B cell (primary cell): ENCODE results near the gene TMED10. TPM values are rescaled to one million over a fixed set of nuclear protein-coding genes. Genes with fewer than 3 reads are reported as not detected.

Source experiments
- ATAC-seq: fragments of 200-7000 bp; cut with Tn5 transposase; one replicate; pipeline ENCODE4 v1.10.0; 2021; ENCODE audit warnings: low read depth, mild to moderate bottlenecking, moderate number of reproducible peaks, moderate library complexity
- CTCF ChIA-PET: fragments of 350-600 bp; sonication (Branson Sonifier 250); formaldehyde crosslinking; loops from one replicate; lab custom pipeline; 2021; ENCODE audit warnings: antibody characterized with exemption, inconsistent platforms; lab: Charles Lee
- POLR2A ChIA-PET: fragments of 350-600 bp; sonication (Branson Sonifier 250); formaldehyde crosslinking; loops from one replicate; lab custom pipeline; 2021; ENCODE audit warnings: antibody characterized with exemption; lab: Charles Lee
- DNase-seq: peaks from one replicate; pipeline ENCODE4 v3.0.0; 2013
- H2AFZ ChIP-seq: 2 replicates; pipeline ENCODE4 v1.6.1; 2012; ENCODE audit warnings: mild to moderate bottlenecking, low read depth, low read length; ENCODE audit not compliant: insufficient read depth, poor library complexity, severe bottlenecking
- H3K27ac ChIP-seq, 2 donors: 1 replicate in 1 of 2; 2 replicates in 1 of 2; pipeline ENCODE4 v1.5.1; 2012 to 2013; ENCODE audit warnings: low read length in 2 of 2, mild to moderate bottlenecking in 2 of 2, moderate library complexity in 1 of 2
- H3K27me3 ChIP-seq, 4 experiments: fragments of 200-600 bp in 1 of 4; sonication (generic) in 1 of 4; replicated peaks in 1 of 4; 1 replicate in 2 of 4; 2 replicates in 2 of 4; pipeline versions ENCODE4 v1.6.1 to v1.7.0; 2013 to 2016; ENCODE audit warnings: low read length in 3 of 4, mild to moderate bottlenecking in 2 of 4, mixed read lengths in 1 of 4, moderate library complexity in 1 of 4; ENCODE audit not compliant: insufficient read depth in 4 of 4, control insufficient read depth in 3 of 4; ENCODE audit errors: control extremely low read depth in 1 of 4
- H3K36me3 ChIP-seq, 2 experiments: replicated peaks in 1 of 2; 1 replicate in 1 of 2; 2 replicates in 1 of 2; pipeline versions ENCODE4 v1.6.1 to v1.7.1; 2013; ENCODE audit warnings: low read length in 1 of 2; ENCODE audit not compliant: insufficient read depth in 2 of 2, control insufficient read depth in 1 of 2; ENCODE audit errors: control extremely low read depth in 1 of 2, extremely low read depth in 1 of 2
- H3K4me1 ChIP-seq, 2 donors: fragments of 200-600 bp in 1 of 2; sonication (generic) in 1 of 2; 1 replicate in 1 of 2; 2 replicates in 1 of 2; pipeline versions ENCODE4 v1.5.1 to v1.6.1; 2013 to 2017; ENCODE audit warnings: low read length in 2 of 2; ENCODE audit not compliant: control insufficient read depth in 2 of 2, insufficient read depth in 2 of 2
- H3K4me2 ChIP-seq: replicated peaks from 2 replicates; pipeline ENCODE3; 2012; ENCODE audit warnings: mild to moderate bottlenecking, low read depth, low read length; ENCODE audit not compliant: poor library complexity, severe bottlenecking
- H3K4me3 ChIP-seq, 5 experiments: fragments of 200-600 bp in 1 of 5; sonication (generic) in 1 of 5; 1 replicate in 3 of 5; 2 replicates in 2 of 5; pipeline versions ENCODE4 v1.5.1 to v1.7.0; 2011 to 2016; ENCODE audit warnings: low read length in 4 of 5, mild to moderate bottlenecking in 4 of 5, low read depth in 2 of 5, control low read depth in 1 of 5, moderate library complexity in 1 of 5; ENCODE audit not compliant: insufficient read depth in 1 of 5; ENCODE audit errors: control extremely low read depth in 1 of 5, extremely low read depth in 1 of 5
- H3K79me2 ChIP-seq: fragments of 200-600 bp; sonication (generic); one replicate; pipeline ENCODE4 v1.6.0; 2016; ENCODE audit warnings: low read length; ENCODE audit not compliant: control insufficient read depth, insufficient read depth
- H3K9ac ChIP-seq: fragments of 200-600 bp; sonication (generic); 2 replicates; pipeline ENCODE4 v1.6.1; 2017; ENCODE audit warnings: mild to moderate bottlenecking, low read length, moderate library complexity
- H3K9me3 ChIP-seq, 3 donors: one replicate each; pipeline versions ENCODE4 v1.6.1 to v1.7.1; 2013; ENCODE audit warnings: low read length in 2 of 3; ENCODE audit not compliant: control insufficient read depth in 2 of 3, insufficient read depth in 1 of 3; ENCODE audit errors: control extremely low read depth in 1 of 3
- H4K20me1 ChIP-seq: 2 replicates; pipeline ENCODE4 v1.6.0; 2012; ENCODE audit warnings: mild to moderate bottlenecking, low read length; ENCODE audit not compliant: insufficient read depth, control insufficient read depth, poor library complexity, severe bottlenecking
- H3K27ac Mint-ChIP-seq: one replicate; pipeline ENCODE4 v1.8.0; 2021; ENCODE audit warnings: mixed read lengths
- H3K27me3 Mint-ChIP-seq: one replicate; pipeline ENCODE4 v1.8.0; 2021; ENCODE audit warnings: mixed read lengths
- H3K4me1 Mint-ChIP-seq: one replicate; pipeline ENCODE4 v1.8.0; 2021; ENCODE audit warnings: mixed read lengths
- H3K4me3 Mint-ChIP-seq: one replicate; pipeline ENCODE4 v1.8.0; 2021; ENCODE audit warnings: mixed read lengths
- H3K9me3 Mint-ChIP-seq: one replicate; pipeline ENCODE4 v1.8.0; 2022; ENCODE audit warnings: mixed read lengths; ENCODE audit not compliant: insufficient read depth
- EZH2 ChIP-seq: IDR thresholded peaks from 2 replicates; pipeline ENCODE4 v1.6.1; 2012; ENCODE audit warnings: borderline replicate concordance, low read depth, mild to moderate bottlenecking, moderate library complexity, low read length; ENCODE audit not compliant: insufficient read depth, poor library complexity, severe bottlenecking
- WGBS: methylation state at CpG from one replicate; pipeline ENCODE4 v1.1.5; 2013; ENCODE audit warnings: missing lambda C conversion rate; ENCODE audit not compliant: insufficient coverage; 5-methylcytosine and 5-hydroxymethylcytosine counted together
- intact Hi-C: fragments of 100-400 bp; cut with micrococcal nuclease; formaldehyde crosslinking; loops from one replicate; pipeline ENCODE4 v1.10.0; 2022
- polyA plus RNA-seq: library from polyadenylated mRNA; depleted of rRNA; stranded (reverse); fragments of >200 nt; gene quantifications from 2 replicates; pipeline ENCODE4 v1.2.3, GENCODE V29; 2012
- total RNA-seq, 2 donors: library from RNA; stranded (reverse); fragments of 120-200 nt in 1 of 2; gene quantifications; 1 replicate in 1 of 2; 2 replicates in 1 of 2; pipeline versions ENCODE4 v1.2.3 to v1.2.4, GENCODE V29; 2013 to 2022
- TF ChIP-seq, protein P1 (sequence below): fragments of 200-600 bp; IDR thresholded peaks from one replicate; pipeline ENCODE4 v1.8.0; 2022; ENCODE audit warnings: antibody characterized with exemption, mild to moderate bottlenecking

TMED10 gene
- total and polyA plus RNA-seq, 2 donors (not counting 1 experiment from before 2014, with no cell fraction given), result 72.0 to 111 TPM

DNA sequence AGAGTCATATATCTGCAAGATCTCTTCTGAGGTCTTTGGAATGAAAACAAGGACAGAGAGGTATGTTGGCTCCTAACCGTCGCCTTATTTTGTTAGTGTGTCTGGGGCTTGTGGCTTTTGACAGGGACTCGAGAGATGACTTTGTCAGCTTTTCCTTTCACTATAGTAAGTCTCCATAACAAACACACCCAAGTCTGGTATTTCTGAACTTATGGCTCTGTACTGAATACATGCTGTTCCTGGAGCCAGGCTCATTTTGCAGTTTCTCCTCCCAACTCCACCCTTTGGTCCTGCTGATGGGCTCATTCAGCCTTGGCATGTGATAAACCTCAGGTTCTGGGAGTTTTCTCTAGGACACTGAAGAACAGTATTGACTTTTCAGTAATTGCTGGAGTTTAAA lies 27.7 kb upstream of the TMED10 start:
- Histone ChIP-seq H3K9me3 (no peaks in the 10 kb centered on the region), H3K4me3 (no peak overlapping the region), H3K27ac (no peak overlapping the region), H3K4me1 (no peaks in the 10 kb centered on the region), H3K36me3 (no peaks in the 10 kb centered on the region), H3K27me3 (no peaks in the 10 kb centered on the region), H3K9ac (no peak overlapping the region), H3K79me2 (no peaks in the 10 kb centered on the region), H4K20me1 (no peaks in the 10 kb centered on the region), H2AFZ (no peak overlapping the region), H3K4me2 (no peak overlapping the region)
- Mint-ChIP-seq H3K4me1 (no peaks in the 10 kb centered on the region), H3K4me3 (no peak overlapping the region), H3K9me3 (no peaks in the 10 kb centered on the region), H3K27me3 (no peaks in the 10 kb centered on the region), H3K27ac (no peak overlapping the region)
- ChIA-PET CTCF (no interaction called here), POLR2A (no interaction called here)
- 100% methylated on average over 2 of the region's 3 CpGs for WGBS
- DNase-seq (no peak), ATAC-seq (no peak)
- intact Hi-C loops, result no loop called here
- no peak for TF ChIP-seq EZH2
- TF ChIP-seq, protein P1, sequence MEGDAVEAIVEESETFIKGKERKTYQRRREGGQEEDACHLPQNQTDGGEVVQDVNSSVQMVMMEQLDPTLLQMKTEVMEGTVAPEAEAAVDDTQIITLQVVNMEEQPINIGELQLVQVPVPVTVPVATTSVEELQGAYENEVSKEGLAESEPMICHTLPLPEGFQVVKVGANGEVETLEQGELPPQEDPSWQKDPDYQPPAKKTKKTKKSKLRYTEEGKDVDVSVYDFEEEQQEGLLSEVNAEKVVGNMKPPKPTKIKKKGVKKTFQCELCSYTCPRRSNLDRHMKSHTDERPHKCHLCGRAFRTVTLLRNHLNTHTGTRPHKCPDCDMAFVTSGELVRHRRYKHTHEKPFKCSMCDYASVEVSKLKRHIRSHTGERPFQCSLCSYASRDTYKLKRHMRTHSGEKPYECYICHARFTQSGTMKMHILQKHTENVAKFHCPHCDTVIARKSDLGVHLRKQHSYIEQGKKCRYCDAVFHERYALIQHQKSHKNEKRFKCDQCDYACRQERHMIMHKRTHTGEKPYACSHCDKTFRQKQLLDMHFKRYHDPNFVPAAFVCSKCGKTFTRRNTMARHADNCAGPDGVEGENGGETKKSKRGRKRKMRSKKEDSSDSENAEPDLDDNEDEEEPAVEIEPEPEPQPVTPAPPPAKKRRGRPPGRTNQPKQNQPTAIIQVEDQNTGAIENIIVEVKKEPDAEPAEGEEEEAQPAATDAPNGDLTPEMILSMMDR, result no peak

GRCh38 chr14:75202657-75203056 lies 26.2 kb upstream of the TMED10 start:
- Histone ChIP-seq H3K4me3 (no peak overlapping the region), H2AFZ (no peak overlapping the region), H3K4me1 (no peaks in the 10 kb centered on the region), H3K27ac (no peak overlapping the region), H3K9me3 (no peaks in the 10 kb centered on the region), H3K27me3 (no peaks in the 10 kb centered on the region), H3K36me3 (no peaks in the 10 kb centered on the region), H4K20me1 (no peaks in the 10 kb centered on the region), H3K9ac (no peak overlapping the region), H3K4me2 (no peak overlapping the region), H3K79me2 (no peaks in the 10 kb centered on the region)
- DNase-seq (no peak), ATAC-seq (no peak)
- H3K9me3 Mint-ChIP-seq, result no peaks in the 10 kb centered on the region
- POLR2A ChIA-PET, result no interaction called here
- TF ChIP-seq EZH2, result no peak
- TF ChIP-seq, protein P1, result no peak
- 80% methylated on average over 1 of the region's 2 CpGs for WGBS
- no peaks in the 10 kb centered on the region for H3K27me3 Mint-ChIP-seq
- no peak overlapping the region for H3K4me3 Mint-ChIP-seq
- no peaks in the 10 kb centered on the region for H3K4me1 Mint-ChIP-seq
- no peak overlapping the region for H3K27ac Mint-ChIP-seq
- CTCF ChIA-PET, result interaction anchor here (0.7 to 1.2 kb wide), 2 partner anchors 10 to 97 kb away, joined by 3 read pairs; no protein-coding TSS in a partner anchor
- intact Hi-C loops, result loop anchor here (2.0 kb wide), 1 partner anchor 14 kb away; no protein-coding TSS in a partner anchor
